ENCODE results near the gene CADPS2.

DNA sequence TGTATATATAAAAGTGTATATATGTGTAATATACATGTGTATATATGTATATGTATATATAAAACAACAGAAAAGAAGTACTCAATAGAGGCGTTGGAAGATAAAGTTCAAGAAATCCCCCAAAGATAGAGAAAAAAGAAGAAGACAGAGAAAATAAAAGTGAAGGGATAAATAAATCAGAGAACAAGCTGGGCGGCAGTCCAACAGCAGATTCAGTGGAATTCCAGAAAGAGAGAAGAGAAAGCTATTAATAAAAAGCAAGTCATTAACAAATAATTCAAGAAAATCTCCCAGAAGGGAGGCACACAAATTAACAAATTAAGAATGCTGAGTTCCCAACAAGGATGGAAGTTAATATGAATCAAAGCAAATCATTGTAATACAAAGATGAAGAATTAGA lies 124.2 kb downstream of the CADPS2 start:
- TF ChIP-seq, protein P1, sequence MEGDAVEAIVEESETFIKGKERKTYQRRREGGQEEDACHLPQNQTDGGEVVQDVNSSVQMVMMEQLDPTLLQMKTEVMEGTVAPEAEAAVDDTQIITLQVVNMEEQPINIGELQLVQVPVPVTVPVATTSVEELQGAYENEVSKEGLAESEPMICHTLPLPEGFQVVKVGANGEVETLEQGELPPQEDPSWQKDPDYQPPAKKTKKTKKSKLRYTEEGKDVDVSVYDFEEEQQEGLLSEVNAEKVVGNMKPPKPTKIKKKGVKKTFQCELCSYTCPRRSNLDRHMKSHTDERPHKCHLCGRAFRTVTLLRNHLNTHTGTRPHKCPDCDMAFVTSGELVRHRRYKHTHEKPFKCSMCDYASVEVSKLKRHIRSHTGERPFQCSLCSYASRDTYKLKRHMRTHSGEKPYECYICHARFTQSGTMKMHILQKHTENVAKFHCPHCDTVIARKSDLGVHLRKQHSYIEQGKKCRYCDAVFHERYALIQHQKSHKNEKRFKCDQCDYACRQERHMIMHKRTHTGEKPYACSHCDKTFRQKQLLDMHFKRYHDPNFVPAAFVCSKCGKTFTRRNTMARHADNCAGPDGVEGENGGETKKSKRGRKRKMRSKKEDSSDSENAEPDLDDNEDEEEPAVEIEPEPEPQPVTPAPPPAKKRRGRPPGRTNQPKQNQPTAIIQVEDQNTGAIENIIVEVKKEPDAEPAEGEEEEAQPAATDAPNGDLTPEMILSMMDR (IDR thresholded peaks at IDR 0.05; ENCODE audit: insufficient read depth, low read length): no peak
- TF ChIP-seq GABPA (IDR thresholded peaks at IDR 0.05; ENCODE audit: low read depth) (no peak), POLR2AphosphoS5 (IDR thresholded peaks at IDR 0.05; ENCODE audit: low read depth) (no peak)

All from HL-60 (cell line).